GM21619 (cell line): ENCODE data around the gene ISCU.

ENCODE experiments used
- ATAC-seq: cut with Tn5 transposase; IDR thresholded peaks from one replicate; pipeline ENCODE4 v1.9.1; 2021; ENCODE audit not compliant: unreplicated experiment

ISCU gene

GRCh38 chr12:108602209-108602705 is 39.9 kb downstream of the ISCU start:
- ATAC-seq = no peak

GRCh38 chr12:108602976-108603704 is 40.7 kb downstream of the ISCU start:
- no peak for ATAC-seq

GRCh38 chr12:108603743-108604142 is 41.3 kb downstream of the ISCU start:
- no peak for ATAC-seq

GRCh38 chr12:108604208-108604941 is 42.0 kb downstream of the ISCU start:
- ATAC-seq = no peak

GRCh38 chr12:108605000-108605689 is 42.7 kb downstream of the ISCU start:
- ATAC-seq = no peak

GRCh38 chr12:108605690-108606406 is 43.5 kb downstream of the ISCU start:
- no peak for ATAC-seq

GRCh38 chr12:108606492-108606891 is 44.1 kb downstream of the ISCU start:
- ATAC-seq = no peak

- no peak for ATAC-seq
Observed at GRCh38 chr12:108607981-108608600, 45.7 kb downstream of the ISCU start.

- no peak for ATAC-seq
Observed at GRCh38 chr12:108608616-108609015, 46.2 kb downstream of the ISCU start.

GRCh38 chr12:108609537-108610335 is 47.3 kb downstream of the ISCU start:
- no peak for ATAC-seq

- no peak for ATAC-seq
Observed at GRCh38 chr12:108610336-108610815, 48.0 kb downstream of the ISCU start.

- ATAC-seq = no peak
Observed at GRCh38 chr12:108610856-108611605, 48.6 kb downstream of the ISCU start.

- ATAC-seq = no peak
Observed at GRCh38 chr12:108611884-108612415, 49.6 kb downstream of the ISCU start.

- no peak for ATAC-seq
Observed at GRCh38 chr12:108612788-108613282, 50.4 kb downstream of the ISCU start.

GRCh38 chr12:108613548-108613947 is 51.2 kb downstream of the ISCU start:
- ATAC-seq = no peak

GRCh38 chr12:108614041-108614440 is 51.6 kb downstream of the ISCU start:
- no peak for ATAC-seq

GRCh38 chr12:108614639-108615038 is 52.2 kb downstream of the ISCU start:
- no peak for ATAC-seq

GRCh38 chr12:108615918-108616317 is 53.5 kb downstream of the ISCU start:
- ATAC-seq = no peak
